GM12892 (cell line): ENCODE data around the gene TMEM91.

Source experiments
- POLR2A ChIP-seq: IDR thresholded peaks from 2 replicates; pipeline ENCODE4 v1.6.1; 2011; ENCODE audit warnings: low read depth, low read length, control low read depth
- POLR2AphosphoS5 ChIP-seq: IDR thresholded peaks from 2 replicates; pipeline ENCODE4 v1.6.1; 2011; ENCODE audit warnings: low read depth, low read length, control low read depth
- TAF1 ChIP-seq: IDR thresholded peaks from 2 replicates; pipeline ENCODE4 v1.6.1; 2011; ENCODE audit warnings: low read depth, mild to moderate bottlenecking, control low read depth, low read length, borderline replicate concordance

DNA sequence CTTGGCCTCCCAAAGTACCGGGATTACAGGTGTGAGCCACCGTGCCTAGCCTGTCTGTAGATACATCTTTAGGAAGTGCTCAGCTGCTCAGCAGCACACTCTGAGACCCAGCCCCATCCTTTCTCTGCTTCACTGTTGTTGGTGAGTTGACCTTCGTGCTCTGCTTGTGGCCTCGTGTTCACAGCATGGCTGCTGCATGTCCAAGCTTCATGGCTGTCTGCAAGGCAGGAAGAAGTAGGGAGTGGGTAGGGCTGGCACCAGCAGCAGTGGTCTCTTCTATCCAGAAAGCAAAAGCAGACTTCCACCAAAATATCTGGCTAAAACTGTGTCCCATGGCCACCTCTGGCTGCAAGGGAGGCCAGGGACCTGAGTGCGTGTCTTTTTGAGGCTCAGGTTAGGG lies 36.6 kb downstream of the TMEM91 start:
- TF ChIP-seq POLR2AphosphoS5 (no peak), POLR2A (no peak), TAF1 (no peak)
